ENCODE measurements around the gene VWA8. TPM values are rescaled to one million over a fixed set of nuclear protein-coding genes. Genes with fewer than 3 reads are reported as not detected.

Gene VWA8
- total RNA-seq, 1 experiment from 2014 or later, result 22.6 TPM

DNA sequence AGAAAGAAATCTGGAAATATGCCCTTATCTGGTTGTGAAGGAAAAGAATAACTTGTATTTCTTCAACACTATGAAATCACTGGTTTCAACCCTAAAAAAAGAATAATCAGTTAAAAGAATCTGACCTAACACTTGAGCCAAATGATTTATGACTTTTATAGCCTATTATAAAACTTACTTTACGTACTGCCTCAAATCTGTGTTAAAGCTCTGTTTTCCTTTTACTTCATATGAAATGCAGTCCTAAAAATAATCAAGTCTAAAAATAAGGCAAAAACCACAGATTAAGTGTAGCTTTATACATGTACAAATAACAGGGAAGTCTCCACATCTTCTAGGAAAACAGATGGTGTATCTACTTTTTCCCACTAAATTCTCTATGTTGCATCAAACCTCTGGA lies 101.3 kb downstream of the VWA8 start:
- intact Hi-C loops (cut with micrococcal nuclease), result no loop called here
- Histone ChIP-seq H3K4me2 (ENCODE audit: low read length) (no peak overlapping the region), H3K9ac (ENCODE audit: low read length) (no peak overlapping the region), H3K9me2 (ENCODE audit: insufficient read depth) (no peaks in the 10 kb centered on the region), H3K36me3 (ENCODE audit: control insufficient read depth in 1 of 2, insufficient read depth in 2 of 2, low read length in 2 of 2) (peaks cover 2 to 6% of the 10 kb centered on the region in 2 experiments; a peak in 1 of 4 replicates), H3K4me3 (replicated peaks in 1 of 2; ENCODE audit: low read depth in 1 of 2, low read length in 2 of 2) (no peak overlapping the region), H3K79me2 (ENCODE audit: insufficient read depth, low read length) (no peaks in the 10 kb centered on the region), H3K4me1 (ENCODE audit: control insufficient read depth in 1 of 2, insufficient read depth in 2 of 2, low read length in 2 of 2) (no peaks in the 10 kb centered on the region), H3K9me3 (ENCODE audit: control insufficient read depth in 1 of 2, insufficient read depth in 1 of 2, low read depth in 1 of 2, low read length in 2 of 2) (no peaks in the 10 kb centered on the region), H3K27me3 (ENCODE audit: insufficient read depth, low read length) (no peaks in the 10 kb centered on the region), H4K20me1 (ENCODE audit: insufficient read depth) (no peaks in the 10 kb centered on the region; the same call in 1 of the 2 replicates), H2AFZ (ENCODE audit: low read depth, low read length, poor library complexity, severe bottlenecking) (no peak overlapping the region), H3K27ac (ENCODE audit: low read depth, low read length) (no peak overlapping the region)
- ChIA-PET POLR2A (no interaction called here), CTCF (interaction anchor here (0.8 kb wide), 1 partner anchor 331 kb away, joined by 3 read pairs; no protein-coding TSS in a partner anchor), RAD21 (ENCODE audit: low non-redundant PET in 1 of 2, low total read pairs in 2 of 2, uncharacterized antibody in 2 of 2, unreplicated experiment in 2 of 2) (no interaction called here)
- no TSS peak for BruUV-seq (replicated peaks)
- TF ChIP-seq SP1 (IDR thresholded peaks at IDR 0.05; ENCODE audit: low read depth) (no peak), YY1 (IDR thresholded peaks at IDR 0.05; ENCODE audit: extremely low read depth, insufficient replicate concordance, low read depth, low read length) (no peak), EZH2 (IDR thresholded peaks at IDR 0.05) (no peak), ELF1 (IDR thresholded peaks at IDR 0.05; ENCODE audit: borderline replicate concordance, low read depth) (no peak), CBX3 (IDR thresholded peaks at IDR 0.05; ENCODE audit: low read depth) (no peak), TCF7L2 (IDR thresholded peaks at IDR 0.05; ENCODE audit: borderline replicate concordance, extremely low read depth, insufficient read depth, insufficient read length) (no peak), EGR1 (IDR thresholded peaks at IDR 0.05; ENCODE audit: low read depth) (no peak), POLR2AphosphoS5 (IDR thresholded peaks at IDR 0.05; ENCODE audit: low read depth, low read length) (no peak), FOSL1 (IDR thresholded peaks at IDR 0.05; ENCODE audit: low read depth) (no peak), SRF (IDR thresholded peaks at IDR 0.05; ENCODE audit: low read depth) (no peak)
- TF ChIP-seq, protein P1, sequence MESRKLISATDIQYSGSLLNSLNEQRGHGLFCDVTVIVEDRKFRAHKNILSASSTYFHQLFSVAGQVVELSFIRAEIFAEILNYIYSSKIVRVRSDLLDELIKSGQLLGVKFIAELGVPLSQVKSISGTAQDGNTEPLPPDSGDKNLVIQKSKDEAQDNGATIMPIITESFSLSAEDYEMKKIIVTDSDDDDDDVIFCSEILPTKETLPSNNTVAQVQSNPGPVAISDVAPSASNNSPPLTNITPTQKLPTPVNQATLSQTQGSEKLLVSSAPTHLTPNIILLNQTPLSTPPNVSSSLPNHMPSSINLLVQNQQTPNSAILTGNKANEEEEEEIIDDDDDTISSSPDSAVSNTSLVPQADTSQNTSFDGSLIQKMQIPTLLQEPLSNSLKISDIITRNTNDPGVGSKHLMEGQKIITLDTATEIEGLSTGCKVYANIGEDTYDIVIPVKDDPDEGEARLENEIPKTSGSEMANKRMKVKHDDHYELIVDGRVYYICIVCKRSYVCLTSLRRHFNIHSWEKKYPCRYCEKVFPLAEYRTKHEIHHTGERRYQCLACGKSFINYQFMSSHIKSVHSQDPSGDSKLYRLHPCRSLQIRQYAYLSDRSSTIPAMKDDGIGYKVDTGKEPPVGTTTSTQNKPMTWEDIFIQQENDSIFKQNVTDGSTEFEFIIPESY (IDR thresholded peaks at IDR 0.05; ENCODE audit: extremely low read depth, insufficient replicate concordance, low read length), result no peak
- TF ChIP-seq, protein P2, sequence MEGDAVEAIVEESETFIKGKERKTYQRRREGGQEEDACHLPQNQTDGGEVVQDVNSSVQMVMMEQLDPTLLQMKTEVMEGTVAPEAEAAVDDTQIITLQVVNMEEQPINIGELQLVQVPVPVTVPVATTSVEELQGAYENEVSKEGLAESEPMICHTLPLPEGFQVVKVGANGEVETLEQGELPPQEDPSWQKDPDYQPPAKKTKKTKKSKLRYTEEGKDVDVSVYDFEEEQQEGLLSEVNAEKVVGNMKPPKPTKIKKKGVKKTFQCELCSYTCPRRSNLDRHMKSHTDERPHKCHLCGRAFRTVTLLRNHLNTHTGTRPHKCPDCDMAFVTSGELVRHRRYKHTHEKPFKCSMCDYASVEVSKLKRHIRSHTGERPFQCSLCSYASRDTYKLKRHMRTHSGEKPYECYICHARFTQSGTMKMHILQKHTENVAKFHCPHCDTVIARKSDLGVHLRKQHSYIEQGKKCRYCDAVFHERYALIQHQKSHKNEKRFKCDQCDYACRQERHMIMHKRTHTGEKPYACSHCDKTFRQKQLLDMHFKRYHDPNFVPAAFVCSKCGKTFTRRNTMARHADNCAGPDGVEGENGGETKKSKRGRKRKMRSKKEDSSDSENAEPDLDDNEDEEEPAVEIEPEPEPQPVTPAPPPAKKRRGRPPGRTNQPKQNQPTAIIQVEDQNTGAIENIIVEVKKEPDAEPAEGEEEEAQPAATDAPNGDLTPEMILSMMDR (IDR thresholded peaks at IDR 0.05 in 2 of 3, conservative IDR thresholded peaks at IDR 0.05 in 1 of 3; ENCODE audit: borderline replicate concordance in 1 of 3, insufficient read depth in 1 of 3, low read depth in 2 of 3, low read length in 2 of 3), result no peak
- DNase-seq (ENCODE audit: low read depth, low spot score), result no peak
- ATAC-seq, result no peak

Measured in HCT116 (cell line).